Caco-2 (cell line): Measurements from ENCODE around the gene RYR2. TPM values are rescaled to one million over a fixed set of nuclear protein-coding genes. Genes with fewer than 3 reads are reported as not detected.

Source experiments
- BruUV-seq: library from RNA; stranded (reverse); fragments of 400-500 nt; replicated peaks from 2 replicates; lab custom pipeline; 2021; lab: Mats Ljungman, UMichigan
- CTCF ChIA-PET: fragments of 300-600 bp; sonication (Branson Sonifier 250); formaldehyde crosslinking; loops from one replicate; lab custom pipeline; 2022; ENCODE audit warnings: antibody characterized with exemption; lab: Charles Lee
- POLR2A ChIA-PET: fragments of 300-600 bp; sonication (Branson Sonifier 250); formaldehyde crosslinking; loops from one replicate; lab custom pipeline; 2022; ENCODE audit warnings: antibody characterized with exemption; lab: Charles Lee
- DNase-seq, 2 experiments: peaks; one replicate each; pipeline versions ENCODE4 v3.0.0 to v3.0.0-alpha.2; 2020 to 2022
- H3K27me3 ChIP-seq: replicated peaks from 2 replicates; pipeline ENCODE4 v1.6.0; 2011; ENCODE audit warnings: low read length; ENCODE audit not compliant: control insufficient read depth, insufficient read depth
- H3K36me3 ChIP-seq: 2 replicates; pipeline ENCODE4 v1.5.1; 2011; ENCODE audit warnings: low read length; ENCODE audit not compliant: control insufficient read depth, insufficient read depth
- H3K4me1 ChIP-seq: fragments of 250-450 bp; sonication (Bioruptor Pico); 2 replicates; pipeline ENCODE4 v1.5.1; 2020; ENCODE audit warnings: mild to moderate bottlenecking
- H3K4me3 ChIP-seq: 2 replicates; pipeline ENCODE4 v1.5.1; 2011; ENCODE audit warnings: low read depth, mild to moderate bottlenecking, control low read depth, low read length
- H3K9me3 ChIP-seq: fragments of 250-450 bp; sonication (Bioruptor Pico); 2 replicates; pipeline ENCODE4 v1.5.1; 2020; ENCODE audit warnings: mild to moderate bottlenecking, moderate library complexity
- H3K27ac Mint-ChIP-seq: one replicate; pipeline ENCODE4 v1.8.0; 2022; ENCODE audit warnings: mixed read lengths; ENCODE audit not compliant: unreplicated experiment
- H3K27me3 Mint-ChIP-seq: one replicate; pipeline ENCODE4 v1.8.0; 2022; ENCODE audit warnings: mixed read lengths; ENCODE audit not compliant: insufficient read depth, unreplicated experiment
- H3K36me3 Mint-ChIP-seq: one replicate; pipeline ENCODE4 v1.8.0; 2022; ENCODE audit warnings: mild to moderate bottlenecking, mixed read lengths; ENCODE audit not compliant: insufficient read depth, unreplicated experiment
- H3K4me1 Mint-ChIP-seq: one replicate; pipeline ENCODE4 v1.8.0; 2022; ENCODE audit warnings: low read depth, mixed read lengths; ENCODE audit not compliant: unreplicated experiment
- H3K4me3 Mint-ChIP-seq: one replicate; pipeline ENCODE4 v1.8.0; 2022; ENCODE audit warnings: mild to moderate bottlenecking, moderate library complexity, mixed read lengths; ENCODE audit not compliant: unreplicated experiment
- H3K9me3 Mint-ChIP-seq: one replicate; pipeline ENCODE4 v1.8.0; 2022; ENCODE audit warnings: mixed read lengths; ENCODE audit not compliant: unreplicated experiment
- CTCF ChIP-seq, 2 experiments: fragments of 200-600 bp in 1 of 2; IDR thresholded peaks; 1 replicate in 1 of 2; 2 replicates in 1 of 2; pipeline versions ENCODE4 v1.5.1 to v1.8.0; 2011 to 2022; ENCODE audit warnings: antibody characterized with exemption in 1 of 2, control low read depth in 1 of 2, inconsistent platforms in 1 of 2, low read depth in 1 of 2, low read length in 1 of 2, mild to moderate bottlenecking in 1 of 2, moderate library complexity in 1 of 2; ENCODE audit not compliant: insufficient read depth in 1 of 2, severe bottlenecking in 1 of 2, unreplicated experiment in 1 of 2
- intact Hi-C: fragments of 100-400 bp; cut with micrococcal nuclease; formaldehyde crosslinking; loops from one replicate; pipeline ENCODE4 v1.10.0; 2022; ENCODE audit not compliant: unreplicated experiment
- total RNA-seq: library from RNA; stranded (reverse); gene quantifications from 2 replicates; pipeline ENCODE4 v1.2.3, GENCODE V29; 2022

Gene RYR2
- total RNA-seq, 1 experiment from 2014 or later: 3.4 TPM

DNA sequence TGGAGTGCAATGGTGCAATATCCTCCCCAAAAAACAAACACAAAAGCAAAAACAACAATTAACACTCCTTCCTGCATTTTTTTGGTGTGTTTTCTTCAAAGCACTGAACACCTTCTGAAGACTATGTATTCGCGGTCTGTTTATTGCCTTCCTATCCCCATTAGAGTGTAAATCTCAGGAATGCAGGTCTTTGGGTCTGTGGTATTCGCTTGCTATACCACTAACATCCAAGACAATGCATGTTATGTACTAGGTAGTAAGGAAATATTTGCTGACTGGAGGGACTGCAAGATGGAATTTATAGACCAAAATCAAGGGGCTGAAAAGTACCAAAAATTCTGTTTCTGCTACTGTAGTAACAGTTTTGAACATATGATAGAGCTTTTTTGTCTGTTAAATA, 299.4 kb downstream of the RYR2 start:
- Mint-ChIP-seq H3K4me1 (no peaks in the 10 kb centered on the region), H3K4me3 (no peak overlapping the region), H3K9me3 (no peaks in the 10 kb centered on the region), H3K27me3 (peaks cover 2% of the 10 kb centered on the region), H3K27ac (no peak overlapping the region), H3K36me3 (no peaks in the 10 kb centered on the region)
- no peak overlapping the region for H3K4me3 ChIP-seq
- DNase-seq: no peak
- CTCF ChIA-PET: no interaction called here
- TF ChIP-seq CTCF (IDR thresholded peaks at IDR 0.05; ENCODE audit: insufficient read depth in 1 of 2, low read depth in 1 of 2, low read length in 1 of 2, severe bottlenecking in 1 of 2, unreplicated experiment in 1 of 2): no peak
- no peaks in the 10 kb centered on the region for H3K9me3 ChIP-seq
- intact Hi-C loops: no loop called here
- no peaks in the 10 kb centered on the region for H3K4me1 ChIP-seq
- no peaks in the 10 kb centered on the region for H3K27me3 ChIP-seq
- POLR2A ChIA-PET: interaction anchor here (0.7 kb wide), 1 partner anchor 235 kb away, joined by 5 read pairs; no protein-coding TSS in a partner anchor
- BruUV-seq: no TSS peak
- H3K36me3 ChIP-seq: no peaks in the 10 kb centered on the region

DNA sequence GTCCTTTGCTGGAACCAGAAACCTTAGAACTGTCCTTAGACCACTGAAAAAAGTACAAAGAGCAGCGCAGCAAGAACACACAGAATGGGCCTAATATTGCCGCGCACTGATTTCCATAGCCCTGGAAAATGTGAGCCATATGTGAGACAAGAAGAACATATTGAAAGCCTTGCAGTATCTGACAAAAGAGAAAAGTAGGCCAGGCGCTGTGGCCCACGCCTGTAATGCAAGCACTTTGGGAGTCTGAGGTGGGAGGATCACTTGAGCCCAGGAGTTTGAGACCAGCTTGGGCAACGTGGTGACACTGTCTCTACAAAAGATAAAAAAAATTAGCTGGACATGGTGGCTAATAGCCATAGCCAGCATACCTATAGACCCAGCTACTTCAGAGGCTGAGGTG, 300.7 kb downstream of the RYR2 start:
- ChIA-PET POLR2A (no interaction called here), CTCF (no interaction called here)
- Histone ChIP-seq H3K27me3 (no peaks in the 10 kb centered on the region), H3K9me3 (no peaks in the 10 kb centered on the region), H3K36me3 (no peaks in the 10 kb centered on the region), H3K4me3 (no peak overlapping the region), H3K4me1 (no peaks in the 10 kb centered on the region)
- Mint-ChIP-seq H3K27me3 (peaks cover 2% of the 10 kb centered on the region), H3K9me3 (no peaks in the 10 kb centered on the region), H3K27ac (no peak overlapping the region), H3K4me1 (no peaks in the 10 kb centered on the region), H3K4me3 (no peak overlapping the region), H3K36me3 (no peaks in the 10 kb centered on the region)
- no TSS peak for BruUV-seq
- no peak for TF ChIP-seq CTCF (IDR thresholded peaks at IDR 0.05; ENCODE audit: insufficient read depth in 1 of 2, low read depth in 1 of 2, low read length in 1 of 2, severe bottlenecking in 1 of 2, unreplicated experiment in 1 of 2)
- no peak for DNase-seq
- intact Hi-C loops: no loop called here

DNA sequence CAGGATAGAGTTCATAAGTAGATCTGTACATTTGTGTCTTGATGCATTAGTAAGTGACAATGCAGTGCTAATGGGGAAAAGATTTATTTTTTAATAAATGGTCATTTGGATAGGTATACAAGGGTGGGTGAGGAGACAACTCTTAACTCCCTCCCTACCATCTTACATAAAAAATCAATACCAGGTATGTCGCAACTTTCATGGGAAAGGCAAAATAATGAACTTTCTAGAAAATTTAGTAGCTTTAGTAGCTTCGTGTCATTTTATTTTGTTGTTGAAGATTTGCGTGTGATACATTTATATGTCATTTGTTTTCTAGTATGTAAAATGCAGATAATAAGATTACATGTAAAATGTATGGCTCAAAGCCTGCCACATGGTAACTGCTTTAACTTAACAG, 310.8 kb downstream of the RYR2 start:
- Mint-ChIP-seq H3K36me3 (no peaks in the 10 kb centered on the region), H3K4me1 (no peaks in the 10 kb centered on the region), H3K27me3 (peaks cover 13% of the 10 kb centered on the region), H3K27ac (no peak overlapping the region), H3K4me3 (no peak overlapping the region), H3K9me3 (no peaks in the 10 kb centered on the region)
- no peaks in the 10 kb centered on the region for H3K27me3 ChIP-seq
- no peak overlapping the region for H3K4me3 ChIP-seq
- DNase-seq: no peak
- H3K9me3 ChIP-seq: no peaks in the 10 kb centered on the region
- TF ChIP-seq CTCF (IDR thresholded peaks at IDR 0.05; ENCODE audit: insufficient read depth in 1 of 2, low read depth in 1 of 2, low read length in 1 of 2, severe bottlenecking in 1 of 2, unreplicated experiment in 1 of 2): no peak
- CTCF ChIA-PET: no interaction called here
- BruUV-seq: no TSS peak
- H3K4me1 ChIP-seq: no peaks in the 10 kb centered on the region
- intact Hi-C loops: no loop called here
- POLR2A ChIA-PET: no interaction called here
- H3K36me3 ChIP-seq: no peaks in the 10 kb centered on the region
